ENCODE data around the gene KRTAP12-1. TPM values are rescaled to one million over a fixed set of nuclear protein-coding genes. Genes with fewer than 3 reads are reported as not detected.

The KRTAP12-1 gene
- total and polyA plus RNA-seq, 3 experiments from 2014 or later: not detected

- no peak overlapping the region for H3K27ac ChIP-seq (ENCODE audit: low read depth, low read length)
- no peaks in the 10 kb centered on the region for H3K27me3 ChIP-seq (ENCODE audit: insufficient read depth, low read length, poor library complexity, severe bottlenecking)
- no peak overlapping the region for H3K4me3 ChIP-seq (ENCODE audit: low read length)
- no peaks in the 10 kb centered on the region for H3K4me1 ChIP-seq (ENCODE audit: insufficient read depth, low read length)
- H3K9me3 ChIP-seq (ENCODE audit: low read length): no peaks in the 10 kb centered on the region
- no peaks in the 10 kb centered on the region for H3K9me3 Mint-ChIP-seq
- DNase-seq: no peak
- H3K36me3 ChIP-seq (ENCODE audit: insufficient read depth, low read length): no peaks in the 10 kb centered on the region
- ChIA-PET POLR2A (interaction anchor here (0.6 kb wide), 1 partner anchor 35 kb away, joined by 3 read pairs; no protein-coding TSS in a partner anchor), CTCF (interaction anchor here (1.3 to 1.4 kb wide), 2 partner anchors 25 to 111 kb away, joined by 3 read pairs; partner anchors contain the start of gene KRTAP12-3)
- peaks cover 0 to 4% (median 0%) of the 10 kb centered on the region in 3 donors for H3K36me3 Mint-ChIP-seq
- H3K4me3 Mint-ChIP-seq: no peak overlapping the region
- peaks cover 6 to 7% (median 6%) of the 10 kb centered on the region in 3 donors for H3K4me1 Mint-ChIP-seq
- no peak overlapping the region for H3K27ac Mint-ChIP-seq
- peaks cover 4 to 22% of the 10 kb centered on the region in 2 donors for H3K27me3 Mint-ChIP-seq
Measured at GRCh38 chr21:44682580-44683151, 703 bp upstream of the KRTAP12-1 start.

GRCh38 chr21:44681152-44681551, 811 bp downstream of the KRTAP12-1 start:
- no peak for DNase-seq
- ChIA-PET CTCF (no interaction called here), POLR2A (no interaction called here)
- Mint-ChIP-seq H3K36me3 (peaks cover 0 to 4% (median 0%) of the 10 kb centered on the region in 3 donors), H3K4me1 (peaks cover 3 to 7% (median 4%) of the 10 kb centered on the region in 3 donors), H3K27ac (no peak overlapping the region), H3K27me3 (peaks cover 1 to 11% of the 10 kb centered on the region in 2 donors), H3K4me3 (no peak overlapping the region), H3K9me3 (no peaks in the 10 kb centered on the region)
- H3K27me3 ChIP-seq (ENCODE audit: insufficient read depth, low read length, poor library complexity, severe bottlenecking): no peaks in the 10 kb centered on the region
- no peak overlapping the region for H3K4me3 ChIP-seq (ENCODE audit: low read length)
- H3K9me3 ChIP-seq (ENCODE audit: low read length): no peaks in the 10 kb centered on the region
- H3K27ac ChIP-seq (ENCODE audit: low read depth, low read length): no peak overlapping the region
- H3K36me3 ChIP-seq (ENCODE audit: insufficient read depth, low read length): no peaks in the 10 kb centered on the region
- no peaks in the 10 kb centered on the region for H3K4me1 ChIP-seq (ENCODE audit: insufficient read depth, low read length)

GRCh38 chr21:44677881-44678280, 4.1 kb downstream of the KRTAP12-1 start:
- no peaks in the 10 kb centered on the region for H3K4me1 ChIP-seq (ENCODE audit: insufficient read depth, low read length)
- H3K36me3 ChIP-seq (ENCODE audit: insufficient read depth, low read length): no peaks in the 10 kb centered on the region
- ChIA-PET POLR2A (no interaction called here), CTCF (no interaction called here)
- H3K27me3 Mint-ChIP-seq: peaks cover 1 to 4% of the 10 kb centered on the region in 2 donors
- H3K4me3 Mint-ChIP-seq: no peak overlapping the region
- H3K27ac ChIP-seq (ENCODE audit: low read depth, low read length): no peak overlapping the region
- peaks cover 0 to 28% (median 1%) of the 10 kb centered on the region in 3 donors for H3K36me3 Mint-ChIP-seq
- no peaks in the 10 kb centered on the region for H3K27me3 ChIP-seq (ENCODE audit: insufficient read depth, low read length, poor library complexity, severe bottlenecking)
- H3K27ac Mint-ChIP-seq: no peak overlapping the region
- H3K4me3 ChIP-seq (ENCODE audit: low read length): no peak overlapping the region
- peaks cover 5 to 15% (median 12%) of the 10 kb centered on the region in 5 donors for H3K9me3 Mint-ChIP-seq
- H3K9me3 ChIP-seq (ENCODE audit: low read length): no peaks in the 10 kb centered on the region
- peaks cover 0 to 1% (median 0%) of the 10 kb centered on the region in 3 donors for H3K4me1 Mint-ChIP-seq
- no peak for DNase-seq

- no peaks in the 10 kb centered on the region for H3K36me3 ChIP-seq (ENCODE audit: insufficient read depth, low read length)
- H3K27ac ChIP-seq (ENCODE audit: low read depth, low read length): no peak overlapping the region
- ChIA-PET POLR2A (no interaction called here), CTCF (no interaction called here)
- Mint-ChIP-seq H3K9me3 (peaks cover 14 to 35% (median 29%) of the 10 kb centered on the region in 5 donors), H3K27me3 (peaks cover 1 to 6% of the 10 kb centered on the region in 2 donors), H3K4me3 (no peak overlapping the region), H3K4me1 (peaks cover 0 to 1% (median 0%) of the 10 kb centered on the region in 3 donors), H3K27ac (no peak overlapping the region), H3K36me3 (peaks cover 0 to 39% (median 3%) of the 10 kb centered on the region in 3 donors)
- H3K9me3 ChIP-seq (ENCODE audit: low read length): no peaks in the 10 kb centered on the region
- H3K4me3 ChIP-seq (ENCODE audit: low read length): no peak overlapping the region
- no peaks in the 10 kb centered on the region for H3K4me1 ChIP-seq (ENCODE audit: insufficient read depth, low read length)
- H3K27me3 ChIP-seq (ENCODE audit: insufficient read depth, low read length, poor library complexity, severe bottlenecking): no peaks in the 10 kb centered on the region
- no peak for DNase-seq
Measured at GRCh38 chr21:44671911-44672310, 10.1 kb downstream of the KRTAP12-1 start.

- no peaks in the 10 kb centered on the region for H3K4me1 ChIP-seq (ENCODE audit: insufficient read depth, low read length)
- H3K4me1 Mint-ChIP-seq: peaks cover 0 to 1% (median 0%) of the 10 kb centered on the region in 3 donors
- peaks cover 14 to 35% (median 29%) of the 10 kb centered on the region in 5 donors for H3K9me3 Mint-ChIP-seq
- H3K36me3 ChIP-seq (ENCODE audit: insufficient read depth, low read length): no peaks in the 10 kb centered on the region
- ChIA-PET POLR2A (no interaction called here), CTCF (no interaction called here)
- peak overlapping the region in 1 of 8 donors; percentile 54 for H3K27ac Mint-ChIP-seq
- peaks cover 0 to 38% (median 3%) of the 10 kb centered on the region in 3 donors for H3K36me3 Mint-ChIP-seq
- H3K4me3 Mint-ChIP-seq: no peak overlapping the region
- DNase-seq: no peak
- no peaks in the 10 kb centered on the region for H3K27me3 ChIP-seq (ENCODE audit: insufficient read depth, low read length, poor library complexity, severe bottlenecking)
- no peak overlapping the region for H3K27ac ChIP-seq (ENCODE audit: low read depth, low read length)
- peaks cover 4 to 6% of the 10 kb centered on the region in 2 donors for H3K27me3 Mint-ChIP-seq
- H3K9me3 ChIP-seq (ENCODE audit: low read length): no peaks in the 10 kb centered on the region
- H3K4me3 ChIP-seq (ENCODE audit: low read length): no peak overlapping the region
Measured at GRCh38 chr21:44670642-44671432, 11.1 kb downstream of the KRTAP12-1 start.

GRCh38 chr21:44667612-44668011, 14.4 kb downstream of the KRTAP12-1 start:
- Histone ChIP-seq H3K27me3 (ENCODE audit: insufficient read depth, low read length, poor library complexity, severe bottlenecking) (no peaks in the 10 kb centered on the region), H3K9me3 (ENCODE audit: low read length) (no peaks in the 10 kb centered on the region), H3K27ac (ENCODE audit: low read depth, low read length) (no peak overlapping the region), H3K4me3 (ENCODE audit: low read length) (no peak overlapping the region), H3K36me3 (ENCODE audit: insufficient read depth, low read length) (no peaks in the 10 kb centered on the region), H3K4me1 (ENCODE audit: insufficient read depth, low read length) (no peaks in the 10 kb centered on the region)
- H3K4me3 Mint-ChIP-seq: no peak overlapping the region
- peaks cover 0 to 21% (median under 1%) of the 10 kb centered on the region in 3 donors for H3K36me3 Mint-ChIP-seq
- CTCF ChIA-PET: no interaction called here
- peaks cover 4 to 6% of the 10 kb centered on the region in 2 donors for H3K27me3 Mint-ChIP-seq
- H3K4me1 Mint-ChIP-seq: no peaks in the 10 kb centered on the region
- H3K27ac Mint-ChIP-seq: no peak overlapping the region
- POLR2A ChIA-PET: interaction anchor here (0.7 kb wide), 1 partner anchor 30 kb away, joined by 5 read pairs; no protein-coding TSS in a partner anchor
- no peak for DNase-seq
- peaks cover 6 to 27% (median 16%) of the 10 kb centered on the region in 5 donors for H3K9me3 Mint-ChIP-seq

GRCh38 chr21:44666401-44667320, 15.3 kb downstream of the KRTAP12-1 start, which contains the start of gene KRTAP12-2:
Gene KRTAP12-2 (minus strand): TSS chr21:44666927. CDS start chr21:44666886, 41 bp downstream.
- Mint-ChIP-seq H3K27ac (peak within 1 kb of the TSS in 1 of 8 donors; percentile 95), H3K36me3 (peaks cover 0 to 20% (median 4%) of the 10 kb centered on the region in 3 donors), H3K4me3 (no peak within 1 kb of the TSS), H3K4me1 (no peaks in the 10 kb centered on the region), H3K9me3 (peaks cover 2 to 25% (median 9%) of the 10 kb centered on the region in 5 donors), H3K27me3 (peaks cover 5 to 6% of the 10 kb centered on the region in 2 donors)
- no peak for DNase-seq
- H3K27ac ChIP-seq (ENCODE audit: low read depth, low read length): no peak within 1 kb of the TSS
- H3K36me3 ChIP-seq (ENCODE audit: insufficient read depth, low read length): no peaks in the 10 kb centered on the region
- ChIA-PET CTCF (no interaction called here), POLR2A (interaction anchor here (0.5 to 0.7 kb wide), 2 partner anchors 31 to 1618 kb away, joined by 3 to 5 read pairs; no protein-coding TSS in a partner anchor)
- H3K9me3 ChIP-seq (ENCODE audit: low read length): no peaks in the 10 kb centered on the region
- no peaks in the 10 kb centered on the region for H3K27me3 ChIP-seq (ENCODE audit: insufficient read depth, low read length, poor library complexity, severe bottlenecking)
- H3K4me1 ChIP-seq (ENCODE audit: insufficient read depth, low read length): no peaks in the 10 kb centered on the region
- no peak within 1 kb of the TSS for H3K4me3 ChIP-seq (ENCODE audit: low read length)
